Dedifferentiated amniotic fluid mesenchymal stem cell (primary cell): ENCODE results near the gene TSSK2.

Experiments used
- DNase-seq: peaks from one replicate; pipeline ENCODE4 v3.0.0-alpha.2; 2016; ENCODE audit errors: extremely low spot score

The TSSK2 gene

GRCh38 chr22:19125011-19125410 lies 6.1 kb upstream of the TSSK2 start:
- no peak for DNase-seq

- no peak for DNase-seq
Observed at GRCh38 chr22:19125474-19126308, 5.4 kb upstream of the TSSK2 start.

GRCh38 chr22:19126309-19127273 lies 4.5 kb upstream of the TSSK2 start:
- no peak for DNase-seq

GRCh38 chr22:19127329-19128008 lies 3.6 kb upstream of the TSSK2 start:
- no peak for DNase-seq

- DNase-seq = no peak
Observed at GRCh38 chr22:19128009-19128401, 3.1 kb upstream of the TSSK2 start.

- DNase-seq = no peak
Observed at GRCh38 chr22:19128946-19129727, 2.0 kb upstream of the TSSK2 start.

GRCh38 chr22:19129871-19130270 lies 1.2 kb upstream of the TSSK2 start:
- no peak for DNase-seq

GRCh38 chr22:19131685-19132015 lies 542 bp downstream of the TSSK2 start:
- no peak for DNase-seq

GRCh38 chr22:19132153-19132552 lies 1.0 kb downstream of the TSSK2 start:
- no peak for DNase-seq

GRCh38 chr22:19132693-19133400 lies 1.7 kb downstream of the TSSK2 start:
- DNase-seq = no peak

- DNase-seq = no peak
Observed at GRCh38 chr22:19133561-19133960, 2.5 kb downstream of the TSSK2 start.

- no peak for DNase-seq
Observed at GRCh38 chr22:19134176-19134831, 3.2 kb downstream of the TSSK2 start.

- DNase-seq = no peak
Observed at GRCh38 chr22:19134874-19135273, 3.8 kb downstream of the TSSK2 start.

- no peak for DNase-seq
Observed at GRCh38 chr22:19136915-19137314, 5.8 kb downstream of the TSSK2 start.

GRCh38 chr22:19137384-19138216 lies 6.5 kb downstream of the TSSK2 start:
- no peak for DNase-seq

GRCh38 chr22:19138217-19139000 lies 7.3 kb downstream of the TSSK2 start:
- DNase-seq = no peak

- no peak for DNase-seq
Observed at GRCh38 chr22:19139001-19139356, 7.9 kb downstream of the TSSK2 start.

GRCh38 chr22:19139974-19140373 lies 8.9 kb downstream of the TSSK2 start:
- DNase-seq = no peak

- DNase-seq = no peak
Observed at GRCh38 chr22:19142394-19142793, 11.3 kb downstream of the TSSK2 start.
